ENCODE measurements around the gene LTBR. TPM values are rescaled to one million over a fixed set of nuclear protein-coding genes. Genes with fewer than 3 reads are reported as not detected.

LTBR gene
- total RNA-seq, 1 donor from 2014 or later = 2.8 TPM

- Mint-ChIP-seq H3K27me3 (ENCODE audit: low read depth, unreplicated experiment) (peaks cover 33% of the 10 kb centered on the region), H3K36me3 (ENCODE audit: low read depth, unreplicated experiment) (no peaks in the 10 kb centered on the region), H3K9me3 (ENCODE audit: unreplicated experiment) (no peaks in the 10 kb centered on the region), H3K4me1 (ENCODE audit: low read depth, unreplicated experiment) (peaks cover 18% of the 10 kb centered on the region), H3K4me3 (ENCODE audit: unreplicated experiment) (no peak overlapping the region), H3K27ac (ENCODE audit: unreplicated experiment) (no peak overlapping the region)
- no peak overlapping the region for H3K4me2 ChIP-seq (ENCODE audit: low read length)
- H3K9ac ChIP-seq (ENCODE audit: low read length) = no peak overlapping the region
- no peak overlapping the region for H2AFZ ChIP-seq (ENCODE audit: low read depth, low read length)
- H3K9me3 ChIP-seq (ENCODE audit: insufficient read depth, low read depth, low read length) = no peaks in the 10 kb centered on the region
- no peak overlapping the region for H3K4me3 ChIP-seq (ENCODE audit: insufficient read depth, low read depth, low read length)
- no peak overlapping the region for H3K27ac ChIP-seq (ENCODE audit: low read depth, low read length)
- H3K4me1 ChIP-seq (ENCODE audit: insufficient read depth, low read length) = peaks cover 22% of the 10 kb centered on the region
- no peaks in the 10 kb centered on the region for H3K27me3 ChIP-seq (ENCODE audit: insufficient read depth, low read length)
- FAIRE-seq = no peak
- no peaks in the 10 kb centered on the region for H4K20me1 ChIP-seq (ENCODE audit: insufficient read depth, low read length)
- DNase-seq (ENCODE audit: low read depth) = no peak
- no peaks in the 10 kb centered on the region for H3K36me3 ChIP-seq (ENCODE audit: insufficient read depth, low read length)
- no peaks in the 10 kb centered on the region for H3K79me2 ChIP-seq (ENCODE audit: insufficient read depth, low read length)
- no peak for TF ChIP-seq EZH2 (IDR thresholded peaks at IDR 0.05; ENCODE audit: insufficient read depth, low read length)
- TF ChIP-seq CTCF (IDR thresholded peaks at IDR 0.05; ENCODE audit: insufficient read depth, low read depth, low read length) = no peak
These were observed 5.1 kb upstream of the LTBR start for GRCh38 chr12:6378709-6379472.

GRCh38 chr12:6380141-6381121, 3.5 kb upstream of the LTBR start:
- H3K4me1 Mint-ChIP-seq (ENCODE audit: low read depth, unreplicated experiment) = peaks cover 16% of the 10 kb centered on the region
- H3K9ac ChIP-seq (ENCODE audit: low read length) = no peak overlapping the region

GRCh38 chr12:6382371-6382770, 1.6 kb upstream of the LTBR start:
- no peak overlapping the region for H3K4me2 ChIP-seq (ENCODE audit: low read length)
- FAIRE-seq (no peak), DNase-seq (ENCODE audit: low read depth) (no peak)
- H3K9me3 Mint-ChIP-seq (ENCODE audit: unreplicated experiment) = no peaks in the 10 kb centered on the region
- H3K4me1 ChIP-seq (ENCODE audit: insufficient read depth, low read length) = peaks cover 17% of the 10 kb centered on the region
- H3K9me3 ChIP-seq (ENCODE audit: insufficient read depth, low read depth, low read length) = no peaks in the 10 kb centered on the region
- H3K4me3 Mint-ChIP-seq (ENCODE audit: unreplicated experiment) = no peak overlapping the region
- peaks cover 8% of the 10 kb centered on the region for H3K79me2 ChIP-seq (ENCODE audit: insufficient read depth, low read length)
- H4K20me1 ChIP-seq (ENCODE audit: insufficient read depth, low read length) = no peaks in the 10 kb centered on the region
- H3K36me3 Mint-ChIP-seq (ENCODE audit: low read depth, unreplicated experiment) = no peaks in the 10 kb centered on the region
- no peak overlapping the region for H2AFZ ChIP-seq (ENCODE audit: low read depth, low read length)
- no peak overlapping the region for H3K9ac ChIP-seq (ENCODE audit: low read length)
- no peaks in the 10 kb centered on the region for H3K36me3 ChIP-seq (ENCODE audit: insufficient read depth, low read length)
- no peak overlapping the region for H3K4me3 ChIP-seq (ENCODE audit: insufficient read depth, low read depth, low read length)
- peaks cover 24% of the 10 kb centered on the region for H3K27me3 Mint-ChIP-seq (ENCODE audit: low read depth, unreplicated experiment)
- no peaks in the 10 kb centered on the region for H3K27me3 ChIP-seq (ENCODE audit: insufficient read depth, low read length)
- no peak for TF ChIP-seq CTCF (IDR thresholded peaks at IDR 0.05; ENCODE audit: insufficient read depth, low read depth, low read length)
- TF ChIP-seq EZH2 (IDR thresholded peaks at IDR 0.05; ENCODE audit: insufficient read depth, low read length) = no peak
- no peak overlapping the region for H3K27ac Mint-ChIP-seq (ENCODE audit: unreplicated experiment)
- no peak overlapping the region for H3K27ac ChIP-seq (ENCODE audit: low read depth, low read length)
- no peaks in the 10 kb centered on the region for H3K4me1 Mint-ChIP-seq (ENCODE audit: low read depth, unreplicated experiment)

More at GRCh38 chr12:6380141-6381121, 3.5 kb upstream of the LTBR start:
- Histone ChIP-seq H3K27ac (ENCODE audit: low read depth, low read length) (no peak overlapping the region), H3K4me1 (ENCODE audit: insufficient read depth, low read length) (peaks cover 35% of the 10 kb centered on the region), H3K9me3 (ENCODE audit: insufficient read depth, low read depth, low read length) (no peaks in the 10 kb centered on the region), H3K36me3 (ENCODE audit: insufficient read depth, low read length) (no peaks in the 10 kb centered on the region), H4K20me1 (ENCODE audit: insufficient read depth, low read length) (no peaks in the 10 kb centered on the region), H3K4me3 (ENCODE audit: insufficient read depth, low read depth, low read length) (no peak overlapping the region), H2AFZ (ENCODE audit: low read depth, low read length) (no peak overlapping the region), H3K79me2 (ENCODE audit: insufficient read depth, low read length) (peaks cover 8% of the 10 kb centered on the region), H3K27me3 (ENCODE audit: insufficient read depth, low read length) (no peaks in the 10 kb centered on the region), H3K4me2 (ENCODE audit: low read length) (no peak overlapping the region)
- H3K9me3 Mint-ChIP-seq (ENCODE audit: unreplicated experiment) = no peaks in the 10 kb centered on the region
- no peak for FAIRE-seq
- DNase-seq (ENCODE audit: low read depth) = peak; percentile 54
- no peak overlapping the region for H3K4me3 Mint-ChIP-seq (ENCODE audit: unreplicated experiment)
- no peak overlapping the region for H3K27ac Mint-ChIP-seq (ENCODE audit: unreplicated experiment)
- peaks cover 24% of the 10 kb centered on the region for H3K27me3 Mint-ChIP-seq (ENCODE audit: low read depth, unreplicated experiment)
- no peaks in the 10 kb centered on the region for H3K36me3 Mint-ChIP-seq (ENCODE audit: low read depth, unreplicated experiment)
- no peak for TF ChIP-seq EZH2 (IDR thresholded peaks at IDR 0.05; ENCODE audit: insufficient read depth, low read length)
